ENCODE results near the gene CACNA1S. TPM values are rescaled to one million over a fixed set of nuclear protein-coding genes. Genes with fewer than 3 reads are reported as not detected.

Gene CACNA1S
- total RNA-seq, 2 donors from 2014 or later = not detected

DNA sequence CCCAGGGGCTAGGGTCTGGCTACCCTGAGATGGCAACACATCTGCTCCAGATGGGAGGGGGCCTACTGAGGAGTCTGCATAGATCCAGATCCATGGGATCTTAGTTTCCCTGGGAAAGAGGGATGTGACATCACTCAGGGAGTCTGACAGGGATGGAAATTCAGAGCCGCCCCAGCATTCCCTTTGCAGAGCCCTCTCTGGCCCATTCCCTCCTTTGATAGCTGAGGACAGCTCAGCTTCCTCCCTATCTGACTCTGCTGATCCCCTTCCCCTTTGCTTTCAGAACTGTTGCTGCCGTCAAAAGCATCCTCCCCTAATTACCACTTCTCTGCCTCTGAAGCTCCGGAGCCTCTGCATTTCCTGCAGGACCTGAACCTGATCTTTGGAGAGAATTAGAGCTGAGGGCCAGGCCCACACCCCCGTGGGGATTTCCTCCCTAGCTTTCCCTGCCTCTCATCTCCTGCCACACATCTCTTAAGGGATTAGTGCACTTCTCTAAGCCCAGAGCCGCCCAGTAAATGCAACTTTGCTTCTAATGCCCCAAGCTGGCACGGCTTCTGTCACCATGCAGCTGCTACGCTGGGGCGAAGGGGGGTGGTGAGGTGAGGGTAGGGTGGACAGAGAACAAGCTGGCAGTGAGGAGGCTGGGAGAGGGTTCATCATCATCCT is 24.3 kb upstream of the CACNA1S start:
- Mint-ChIP-seq H3K27me3 (no peaks in the 10 kb centered on the region), H3K4me1 (peaks cover 3% of the 10 kb centered on the region), H3K36me3 (ENCODE audit: low read depth) (peaks cover 6% of the 10 kb centered on the region), H3K4me3 (no peak overlapping the region), H3K27ac (no peak overlapping the region)
- ATAC-seq (no peak), DNase-seq (no peak)
- H3K9me3 ChIP-seq (ENCODE audit: control insufficient read depth, low read length, poor library complexity, severe bottlenecking) = no peaks in the 10 kb centered on the region

DNA sequence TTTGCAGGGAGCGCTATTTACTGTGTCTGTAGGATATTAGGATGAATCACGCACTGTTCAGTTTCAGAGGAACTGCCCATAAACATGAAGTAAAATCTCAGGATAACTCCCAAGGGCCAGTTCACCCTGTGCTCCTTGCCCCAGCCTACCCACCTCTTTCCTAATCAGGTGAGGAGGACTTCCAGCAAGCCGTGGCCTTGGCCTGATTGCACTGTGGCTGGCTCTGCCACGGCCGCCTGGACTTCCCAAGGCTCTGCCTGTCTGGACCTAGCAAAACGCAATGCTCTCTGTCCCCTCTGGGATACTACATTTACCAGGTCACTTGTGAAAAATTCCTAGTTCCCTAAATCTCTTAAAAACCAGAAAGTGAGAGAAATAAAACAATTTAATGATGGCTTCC is 22.2 kb upstream of the CACNA1S start:
- Mint-ChIP-seq H3K36me3 (ENCODE audit: low read depth) (peaks cover 3% of the 10 kb centered on the region), H3K4me3 (no peak overlapping the region), H3K27me3 (peaks cover 2% of the 10 kb centered on the region), H3K27ac (peak overlapping the region; percentile 83), H3K4me1 (no peaks in the 10 kb centered on the region)
- ATAC-seq (no peak), DNase-seq (no peak)
- no peaks in the 10 kb centered on the region for H3K9me3 ChIP-seq (ENCODE audit: control insufficient read depth, low read length, poor library complexity, severe bottlenecking)

DNA sequence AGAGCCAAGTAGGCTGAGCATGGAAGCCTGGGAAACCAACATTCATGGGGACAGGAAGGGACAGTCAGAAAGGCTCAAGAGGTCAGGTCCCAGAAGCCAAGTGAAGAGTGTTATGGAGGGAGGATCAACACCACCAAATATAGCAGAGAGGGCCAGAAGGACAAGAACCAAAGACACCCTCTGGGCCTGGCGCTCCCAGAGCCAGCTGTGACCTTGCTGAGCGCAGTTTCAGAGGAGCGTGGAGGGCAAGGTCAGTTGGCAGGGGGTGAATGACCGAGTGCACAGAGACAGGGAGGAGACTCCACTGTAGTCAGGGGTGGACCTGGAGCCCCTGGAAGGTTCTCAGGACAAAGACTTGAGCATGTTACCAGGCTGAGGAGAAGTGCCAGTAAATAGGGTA is 19.2 kb upstream of the CACNA1S start:
- DNase-seq (no peak), ATAC-seq (no peak)
- H3K9me3 ChIP-seq (ENCODE audit: control insufficient read depth, low read length, poor library complexity, severe bottlenecking) = no peaks in the 10 kb centered on the region
- Mint-ChIP-seq H3K27ac (no peak overlapping the region), H3K4me1 (peaks cover 2% of the 10 kb centered on the region), H3K4me3 (no peak overlapping the region), H3K36me3 (ENCODE audit: low read depth) (peaks cover 3% of the 10 kb centered on the region), H3K27me3 (peaks cover 14% of the 10 kb centered on the region)

DNA sequence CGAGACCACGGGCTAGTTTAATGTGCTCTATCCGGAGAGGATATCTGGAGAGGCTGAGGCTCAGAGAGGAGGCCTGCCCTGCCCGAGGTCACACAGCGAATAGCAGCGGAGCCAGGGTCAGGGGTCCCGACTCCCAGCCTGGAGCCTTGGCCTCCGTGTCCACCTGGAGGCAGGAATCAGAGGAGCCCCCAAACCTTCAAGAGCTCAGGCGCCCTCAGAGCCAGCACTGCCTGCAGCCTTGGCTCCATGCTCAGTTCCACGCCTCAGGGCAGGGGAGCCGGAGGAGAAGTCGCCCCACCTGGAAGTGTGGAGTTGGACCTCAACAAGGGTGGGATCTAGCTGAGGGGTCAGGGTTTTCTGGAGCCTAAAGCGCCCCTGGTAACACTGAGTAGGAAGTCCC is 16.7 kb upstream of the CACNA1S start:
- DNase-seq = no peak
- Mint-ChIP-seq H3K4me3 (no peak overlapping the region), H3K4me1 (peaks cover 2% of the 10 kb centered on the region), H3K27ac (no peak overlapping the region), H3K36me3 (ENCODE audit: low read depth) (peaks cover 5% of the 10 kb centered on the region), H3K27me3 (peaks cover 38% of the 10 kb centered on the region)
- ATAC-seq = no peak
- H3K9me3 ChIP-seq (ENCODE audit: control insufficient read depth, low read length, poor library complexity, severe bottlenecking) = no peaks in the 10 kb centered on the region

DNA sequence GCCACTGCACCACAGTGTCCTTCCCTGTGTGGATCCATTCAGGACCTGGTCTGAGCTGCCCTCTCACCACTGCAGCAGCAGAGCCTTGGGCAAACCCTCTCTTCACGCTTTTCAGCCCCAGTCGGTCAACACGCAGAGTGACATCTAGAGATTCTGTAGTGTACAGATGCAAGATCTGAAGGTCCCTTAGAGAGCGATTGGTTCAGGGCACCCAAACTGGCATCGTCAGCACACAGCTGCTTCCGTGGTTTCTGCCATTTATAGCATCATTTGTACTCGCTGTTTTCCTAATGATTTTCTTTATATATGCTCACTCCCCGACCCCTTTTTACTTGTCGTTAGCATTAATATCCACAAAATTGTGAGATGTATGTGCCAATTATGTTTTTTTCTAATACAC is 16.2 kb upstream of the CACNA1S start:
- no peaks in the 10 kb centered on the region for H3K9me3 ChIP-seq (ENCODE audit: control insufficient read depth, low read length, poor library complexity, severe bottlenecking)
- Mint-ChIP-seq H3K27ac (no peak overlapping the region), H3K27me3 (peaks cover 43% of the 10 kb centered on the region), H3K4me1 (peaks cover 2% of the 10 kb centered on the region), H3K4me3 (no peak overlapping the region), H3K36me3 (ENCODE audit: low read depth) (peaks cover 5% of the 10 kb centered on the region)
- DNase-seq = no peak
- no peak for ATAC-seq

DNA sequence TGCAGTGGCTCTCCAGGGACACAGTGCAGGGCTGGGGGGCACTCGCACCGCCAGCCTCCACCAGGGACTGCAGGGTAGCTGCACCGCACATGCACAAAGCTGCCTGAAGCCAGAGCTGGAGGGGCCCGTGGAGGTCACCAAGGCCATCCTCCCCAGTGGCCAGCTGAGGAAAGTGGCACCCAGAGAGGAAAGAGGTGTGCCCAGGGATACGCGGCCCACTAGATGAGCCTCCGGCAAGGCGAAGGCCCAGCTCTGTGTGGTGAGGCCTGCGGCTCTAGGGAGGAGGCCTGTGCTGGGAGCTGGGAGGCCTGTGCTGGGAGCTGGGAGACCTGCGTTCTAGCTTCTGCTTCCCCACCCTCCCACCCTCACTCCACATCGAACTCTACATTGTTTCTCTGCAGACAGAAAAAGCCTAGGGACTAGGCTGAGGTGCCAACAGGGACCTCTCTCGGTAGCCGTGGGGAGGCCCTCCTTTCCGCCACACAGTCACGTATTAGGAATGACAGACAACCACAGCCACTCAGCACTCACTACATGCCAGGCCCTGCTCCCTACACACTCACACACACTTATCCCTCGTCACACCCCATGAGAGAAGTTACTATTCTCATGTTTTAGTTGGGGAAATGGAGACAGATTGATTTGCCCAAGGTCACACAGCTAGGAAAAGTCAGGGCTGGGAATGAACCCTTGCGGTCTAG is 15.7 kb upstream of the CACNA1S start:
- no peak for ATAC-seq
- H3K4me3 Mint-ChIP-seq = no peak overlapping the region
- H3K4me1 Mint-ChIP-seq = peaks cover 2% of the 10 kb centered on the region

DNA sequence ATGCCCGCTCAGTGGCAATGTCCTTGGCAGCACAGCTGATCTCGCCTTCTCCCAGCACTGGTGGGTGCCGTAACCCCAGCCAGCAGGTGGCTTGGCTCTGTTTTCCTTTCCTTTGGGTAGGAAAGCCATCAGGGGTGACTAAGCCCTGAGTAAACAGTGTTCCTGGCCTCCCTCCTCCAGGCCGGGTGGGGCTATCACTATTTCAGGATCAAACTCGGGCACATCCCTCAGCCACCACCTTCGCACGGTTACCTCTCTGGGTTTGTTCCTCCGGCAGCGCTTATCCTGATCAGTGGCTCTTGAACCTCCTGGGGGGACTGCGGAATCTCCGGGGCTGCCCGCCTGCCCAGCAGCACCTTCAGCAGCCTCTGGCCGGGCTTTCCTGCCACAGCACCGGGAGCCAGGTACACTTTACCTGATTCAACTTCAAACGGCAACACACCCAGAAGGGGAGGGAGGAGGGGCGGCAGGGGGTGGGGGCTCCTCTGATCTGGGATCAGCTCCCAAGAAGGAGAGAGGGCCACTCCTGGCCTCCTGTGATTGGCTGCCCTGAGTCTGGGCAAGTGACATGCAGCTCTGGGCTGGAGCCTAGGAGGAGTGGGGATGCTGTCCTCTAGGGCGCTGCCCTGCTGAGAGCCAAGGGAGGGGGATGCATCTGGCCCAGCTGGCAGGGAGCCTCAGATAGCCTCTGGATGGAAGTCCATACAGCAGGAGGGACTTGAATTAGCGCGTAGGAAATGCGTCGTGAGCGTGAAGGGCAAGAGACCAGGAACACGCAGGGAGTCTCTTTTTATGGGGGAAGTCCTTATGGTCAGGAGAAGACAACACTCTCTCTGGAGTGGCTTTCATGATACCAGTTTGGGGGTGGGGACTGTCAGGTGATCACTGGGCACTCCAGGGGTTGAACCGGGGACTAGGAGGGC is 14.9 kb upstream of the CACNA1S start, which contains the start of gene ASCL5:
TSS of gene ASCL5 (minus strand) at position 353 of the 923 bp plus-strand sequence. CDS start 11,812 bp downstream, outside the sequence.
- no peak for ATAC-seq
- Mint-ChIP-seq H3K27ac (no peak within 1 kb of the TSS), H3K4me1 (peaks cover 2% of the 10 kb centered on the region), H3K27me3 (peaks cover 48% of the 10 kb centered on the region), H3K36me3 (ENCODE audit: low read depth) (peaks cover 5% of the 10 kb centered on the region), H3K4me3 (no peak within 1 kb of the TSS)
- DNase-seq = no peak
- H3K9me3 ChIP-seq (ENCODE audit: control insufficient read depth, low read length, poor library complexity, severe bottlenecking) = no peaks in the 10 kb centered on the region

More for the DNA sequence above, 15.7 kb upstream of the CACNA1S start:
- Mint-ChIP-seq H3K27ac (no peak overlapping the region), H3K36me3 (ENCODE audit: low read depth) (peaks cover 5% of the 10 kb centered on the region), H3K27me3 (peaks cover 45% of the 10 kb centered on the region)
- no peaks in the 10 kb centered on the region for H3K9me3 ChIP-seq (ENCODE audit: control insufficient read depth, low read length, poor library complexity, severe bottlenecking)
- DNase-seq = no peak

DNA sequence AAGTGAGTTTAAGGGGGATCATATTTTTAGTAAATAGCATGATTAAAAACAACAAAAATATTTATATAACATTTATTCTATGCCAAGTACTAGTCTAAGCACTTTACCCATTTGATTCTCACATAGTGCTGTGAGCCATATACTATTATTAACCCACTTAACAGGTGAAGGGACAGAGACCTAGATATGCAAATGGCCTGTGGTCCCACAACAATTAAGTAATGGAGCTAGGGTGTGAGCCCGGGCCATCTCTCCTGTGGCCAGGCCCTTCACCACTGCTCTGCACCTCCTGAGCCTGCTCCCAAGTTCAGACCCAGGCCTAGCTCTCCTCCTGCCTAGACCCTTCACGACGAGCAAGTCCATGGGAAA is 14.2 kb upstream of the CACNA1S start:
- Mint-ChIP-seq H3K4me1 (peaks cover 2% of the 10 kb centered on the region), H3K4me3 (no peak overlapping the region), H3K27me3 (peaks cover 51% of the 10 kb centered on the region), H3K27ac (no peak overlapping the region), H3K36me3 (ENCODE audit: low read depth) (peaks cover 5% of the 10 kb centered on the region)
- ATAC-seq (no peak), DNase-seq (no peak)
- H3K9me3 ChIP-seq (ENCODE audit: control insufficient read depth, low read length, poor library complexity, severe bottlenecking) = no peaks in the 10 kb centered on the region

DNA sequence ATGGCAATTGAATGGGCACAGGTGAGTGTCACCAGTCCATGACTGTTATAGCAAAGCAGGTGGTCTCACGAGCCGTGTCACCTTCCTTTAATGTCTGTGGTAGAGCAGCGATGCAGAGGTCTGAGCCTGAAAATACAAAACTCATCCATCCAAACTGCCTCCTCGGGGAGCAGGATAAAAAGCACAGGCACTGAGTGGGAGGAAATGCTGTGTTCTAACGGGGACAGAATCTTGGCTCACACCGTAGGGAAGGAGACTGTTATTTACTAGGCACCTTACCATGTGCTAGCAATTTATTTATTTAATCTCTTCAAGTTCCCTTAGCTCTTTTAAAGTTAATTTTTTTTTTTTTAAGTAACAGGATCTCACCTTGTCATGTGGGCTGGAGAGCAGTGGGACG is 13.6 kb upstream of the CACNA1S start:
- no peaks in the 10 kb centered on the region for H3K9me3 ChIP-seq (ENCODE audit: control insufficient read depth, low read length, poor library complexity, severe bottlenecking)
- Mint-ChIP-seq H3K36me3 (ENCODE audit: low read depth) (peaks cover 5% of the 10 kb centered on the region), H3K27ac (no peak overlapping the region), H3K27me3 (peaks cover 51% of the 10 kb centered on the region), H3K4me3 (no peak overlapping the region), H3K4me1 (peaks cover 2% of the 10 kb centered on the region)
- ATAC-seq (no peak), DNase-seq (no peak)

DNA sequence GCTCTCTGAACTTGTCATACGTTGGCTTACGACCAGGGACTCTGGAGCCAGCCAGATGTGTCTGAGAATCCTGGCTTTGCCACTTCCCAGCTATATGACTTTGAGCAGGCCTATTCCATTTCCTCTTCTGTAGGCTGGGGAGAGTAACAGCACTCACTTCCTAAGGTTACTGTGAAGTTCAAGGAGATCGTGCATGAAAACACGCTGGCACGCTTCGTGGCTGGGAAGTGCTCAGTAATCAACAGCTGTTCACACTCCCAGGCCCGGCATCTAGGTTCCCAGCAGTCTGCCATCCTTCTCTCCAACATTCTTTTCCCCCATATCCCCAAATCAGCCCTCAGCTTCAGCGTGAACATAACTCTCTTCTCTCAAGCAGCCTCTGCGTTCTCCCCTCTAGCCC is 12.8 kb upstream of the CACNA1S start:
- Mint-ChIP-seq H3K27me3 (peaks cover 51% of the 10 kb centered on the region), H3K36me3 (ENCODE audit: low read depth) (peaks cover 5% of the 10 kb centered on the region), H3K27ac (no peak overlapping the region), H3K4me3 (no peak overlapping the region), H3K4me1 (peaks cover 2% of the 10 kb centered on the region)
- no peak for DNase-seq
- H3K9me3 ChIP-seq (ENCODE audit: control insufficient read depth, low read length, poor library complexity, severe bottlenecking) = no peaks in the 10 kb centered on the region
- ATAC-seq = no peak

DNA sequence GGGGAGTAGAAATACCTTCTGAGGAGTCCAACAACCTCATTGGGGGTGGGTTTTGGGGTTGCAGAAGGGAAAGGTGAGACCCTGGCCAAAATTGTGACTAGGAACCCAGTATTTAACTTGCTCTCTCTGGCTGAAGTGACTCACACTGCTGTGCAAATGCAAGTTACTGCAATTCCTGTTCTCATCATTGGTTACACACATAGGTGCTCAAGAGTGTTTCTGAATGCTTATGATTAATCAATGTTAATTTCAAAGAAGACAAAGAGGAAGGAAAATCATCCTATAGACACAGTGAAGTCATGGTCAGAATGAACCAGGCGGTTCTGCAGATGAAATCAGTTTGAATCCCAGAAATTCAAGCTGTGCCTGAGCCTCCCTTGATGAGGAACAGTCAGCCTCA is 11.6 kb upstream of the CACNA1S start:
- peaks cover 5% of the 10 kb centered on the region for H3K36me3 Mint-ChIP-seq (ENCODE audit: low read depth)
- H3K9me3 ChIP-seq (ENCODE audit: control insufficient read depth, low read length, poor library complexity, severe bottlenecking) = no peaks in the 10 kb centered on the region

DNA sequence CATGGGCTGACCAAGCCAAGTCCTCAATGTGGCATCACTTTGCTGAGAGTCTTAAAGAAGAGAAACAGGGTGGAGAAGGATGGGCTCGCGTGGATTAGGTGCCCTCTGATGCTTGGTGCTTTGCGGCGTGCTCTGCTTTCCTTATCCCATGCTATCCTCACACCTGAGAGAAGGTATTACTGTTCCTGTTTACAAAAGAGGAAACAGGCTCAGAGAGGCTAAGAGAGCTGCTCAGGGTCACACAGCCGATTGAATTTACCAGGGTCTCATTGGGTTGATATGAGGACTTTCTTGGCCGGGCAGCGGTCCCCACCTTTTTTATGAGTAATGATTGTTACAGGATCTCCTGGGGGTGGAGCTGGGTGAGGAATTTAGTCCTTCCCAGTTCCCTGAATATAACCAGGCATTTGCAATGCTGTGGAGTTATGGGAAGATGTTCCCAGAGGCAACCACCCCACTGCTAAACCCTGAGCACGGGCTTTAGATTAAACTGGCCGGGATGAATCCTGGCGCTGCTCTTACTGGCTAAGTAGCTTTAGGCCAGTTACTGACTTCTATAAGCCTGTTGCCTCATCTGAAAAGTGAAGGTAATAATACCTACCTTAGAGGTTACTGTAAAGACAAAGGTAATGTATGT is 10.2 kb upstream of the CACNA1S start:
- Mint-ChIP-seq H3K27me3 (peaks cover 37% of the 10 kb centered on the region), H3K36me3 (ENCODE audit: low read depth) (peaks cover 5% of the 10 kb centered on the region), H3K4me1 (peaks cover 2% of the 10 kb centered on the region), H3K27ac (no peak overlapping the region), H3K4me3 (no peak overlapping the region)
- H3K9me3 ChIP-seq (ENCODE audit: control insufficient read depth, low read length, poor library complexity, severe bottlenecking) = no peaks in the 10 kb centered on the region
- DNase-seq (no peak), ATAC-seq (no peak)

More for the DNA sequence above, 11.6 kb upstream of the CACNA1S start:
- H3K4me1 Mint-ChIP-seq = peaks cover 2% of the 10 kb centered on the region
- H3K27ac Mint-ChIP-seq = no peak overlapping the region
- peaks cover 44% of the 10 kb centered on the region for H3K27me3 Mint-ChIP-seq
- H3K4me3 Mint-ChIP-seq = no peak overlapping the region
- ATAC-seq (no peak), DNase-seq (no peak)
